GM18909 (cell line): ENCODE results near the gene CEBPE.

Source experiments
- ATAC-seq: cut with Tn5 transposase; IDR thresholded peaks from one replicate; pipeline ENCODE4 v1.9.1; 2021; ENCODE audit warnings: mild to moderate bottlenecking; ENCODE audit not compliant: unreplicated experiment, poor library complexity

The CEBPE gene

GRCh38 chr14:23118506-23119362 is at the start of gene CEBPE:
CEBPE (minus strand) TSS chr14:23119255; CDS start chr14:23119091, 164 bp downstream.
- ATAC-seq = no peak

GRCh38 chr14:23168246-23168645 is 49.2 kb upstream of the CEBPE start:
- no peak for ATAC-seq

- no peak for ATAC-seq
Measured at GRCh38 chr14:23167116-23167847, 48.2 kb upstream of the CEBPE start.

- ATAC-seq = no peak
Measured at GRCh38 chr14:23164949-23165348, 45.9 kb upstream of the CEBPE start.

GRCh38 chr14:23164250-23164649 is 45.2 kb upstream of the CEBPE start:
- ATAC-seq = no peak

GRCh38 chr14:23163830-23164229 is 44.8 kb upstream of the CEBPE start:
- no peak for ATAC-seq

- ATAC-seq = no peak
Measured at GRCh38 chr14:23162800-23163199, 43.7 kb upstream of the CEBPE start.

GRCh38 chr14:23162005-23162404 is 43.0 kb upstream of the CEBPE start:
- ATAC-seq = no peak

- no peak for ATAC-seq
Measured at GRCh38 chr14:23160924-23161522, 42.0 kb upstream of the CEBPE start.

- no peak for ATAC-seq
Measured at GRCh38 chr14:23159532-23159931, 40.5 kb upstream of the CEBPE start.

GRCh38 chr14:23158779-23159178 is 39.7 kb upstream of the CEBPE start:
- no peak for ATAC-seq

GRCh38 chr14:23154964-23155587 is 36.0 kb upstream of the CEBPE start:
- no peak for ATAC-seq

GRCh38 chr14:23153851-23154796 is 35.1 kb upstream of the CEBPE start:
- no peak for ATAC-seq

GRCh38 chr14:23151342-23151741 is 32.3 kb upstream of the CEBPE start:
- ATAC-seq = no peak

- no peak for ATAC-seq
Measured at GRCh38 chr14:23149745-23150144, 30.7 kb upstream of the CEBPE start.

GRCh38 chr14:23148591-23149249 is 29.7 kb upstream of the CEBPE start:
- ATAC-seq = no peak

GRCh38 chr14:23147676-23148075 is 28.6 kb upstream of the CEBPE start:
- no peak for ATAC-seq

GRCh38 chr14:23146980-23147379 is 27.9 kb upstream of the CEBPE start:
- ATAC-seq = no peak

- no peak for ATAC-seq
Measured at GRCh38 chr14:23146351-23146910, 27.4 kb upstream of the CEBPE start.
